ENCODE measurements around the gene UBR4. TPM values are rescaled to one million over a fixed set of nuclear protein-coding genes. Genes with fewer than 3 reads are reported as not detected.

Gene UBR4
- total and polyA plus RNA-seq, 2 of the 8 experiments (the other 6 are each of a cell fraction or from before 2014, with no cell fraction given) = 139 to 152 TPM

- Histone ChIP-seq H3K36me3 (ENCODE audit: control insufficient read depth in 2 of 4, insufficient read depth in 4 of 4, low read length in 3 of 4) (peaks cover 33 to 78% (median 65%) of the 10 kb centered on the region in 4 experiments), H3K27ac (ENCODE audit: low read depth, low read length) (no peak overlapping the region), H3K79me1 (ENCODE audit: low read depth, low read length) (no peaks in the 10 kb centered on the region), H2BK15ac (ENCODE audit: low read length) (no peak overlapping the region), H3K79me2 (ENCODE audit: control insufficient read depth in 1 of 2, insufficient read depth in 2 of 2, low read length in 2 of 2) (peaks cover 0 to 5% of the 10 kb centered on the region in 2 experiments; a peak in 1 of 4 replicates), H4K20me1 (replicated peaks in 1 of 2; ENCODE audit: control insufficient read depth in 1 of 2, insufficient read depth in 2 of 2, low read length in 2 of 2) (peaks cover 4 to 5% of the 10 kb centered on the region in 2 experiments), H3K4ac (replicated peaks; ENCODE audit: insufficient read length, low read depth, low read length) (no peak overlapping the region), H2BK12ac (ENCODE audit: low read depth, low read length) (no peak overlapping the region), H3K4me3 (ENCODE audit: extremely low read depth in 1 of 4, insufficient read depth in 2 of 4, low read depth in 3 of 4, low read length in 4 of 4) (no peak overlapping the region), H3K4me2 (ENCODE audit: insufficient read depth in 1 of 2, low read depth in 2 of 2, low read length in 2 of 2) (no peak overlapping the region), H3K23me2 (ENCODE audit: low read depth, low read length) (peaks cover 4% of the 10 kb centered on the region; the same call in 1 of the 2 replicates), H3K23ac (ENCODE audit: insufficient read length) (no peak overlapping the region), H4K91ac (replicated peaks; ENCODE audit: insufficient read length, low read length) (no peak overlapping the region), H3K27me3 (replicated peaks in 1 of 4; ENCODE audit: control insufficient read depth in 3 of 4, extremely low read depth in 1 of 4, insufficient read depth in 3 of 4, low read length in 3 of 4) (no peaks in the 10 kb centered on the region), H3K9me3 (ENCODE audit: insufficient read depth in 2 of 2, low read depth in 1 of 2, low read length in 1 of 2) (no peaks in the 10 kb centered on the region), H2AK5ac (ENCODE audit: low read depth, low read length) (no peak overlapping the region), H3K18ac (ENCODE audit: extremely low read depth, low read length) (no peak overlapping the region), H4K8ac (ENCODE audit: extremely low read depth, insufficient read depth, low read length) (no peak overlapping the region), H3K56ac (replicated peaks; ENCODE audit: insufficient read length, low read depth, low read length) (no peak overlapping the region), H3K14ac (ENCODE audit: insufficient read length) (no peak overlapping the region), H3K9ac (replicated peaks in 1 of 4; ENCODE audit: extremely low read depth in 1 of 4, low read depth in 3 of 4, low read length in 3 of 4) (no peak overlapping the region), H2BK5ac (ENCODE audit: low read depth, low read length) (no peak overlapping the region), H4K5ac (ENCODE audit: insufficient read length, low read depth, low read length) (no peak overlapping the region), H3K4me1 (replicated peaks in 1 of 4; ENCODE audit: control insufficient read depth in 3 of 4, insufficient read depth in 4 of 4, low read length in 3 of 4) (peaks cover 0 to 2% (median 0%) of the 10 kb centered on the region in 4 experiments; a peak in 1 of 7 replicates), H2AFZ (ENCODE audit: low read length) (no peak overlapping the region), H2BK20ac (ENCODE audit: low read length) (no peak overlapping the region), H2BK120ac (replicated peaks; ENCODE audit: low read depth, low read length) (no peak overlapping the region)
- no peak for DNase-seq (ENCODE audit: low read depth in 1 of 2, low spot score in 2 of 2)
- WGBS, 2 experiments (ENCODE audit: extremely low coverage in 1 of 2, insufficient coverage in 1 of 2, insufficient read length in 1 of 2, insufficient replicate concordance in 2 of 2, low coverage in 1 of 2, low lambda C conversion rate in 2 of 2, missing lambda C conversion rate in 1 of 2) = 96% methylated on average over 3 of the region's 3 CpGs; no CpG with 5 or more reads in 1 of the 2 experiments
- ChIA-PET CTCF (ENCODE audit: partially characterized antibody) (interaction anchor here (0.7 kb wide), 1 partner anchor 48 kb away, joined by 3 read pairs; no protein-coding TSS in a partner anchor), POLR2A (ENCODE audit: partially characterized antibody) (interaction anchor here (0.6 to 1.8 kb wide), 5 partner anchors 18 to 62 kb away, joined by 3 to 6 read pairs (median 4); partner anchors contain the start of genes EMC1 and MRTO4)
- TF ChIP-seq JUN (IDR thresholded peaks at IDR 0.05; ENCODE audit: low read depth, low read length) (no peak), MAFK (IDR thresholded peaks at IDR 0.05; ENCODE audit: low read depth, low read length) (no peak), SIX5 (IDR thresholded peaks at IDR 0.05; ENCODE audit: low read depth, low read length) (no peak), E2F6 (IDR thresholded peaks at IDR 0.05) (no peak), SUZ12 (IDR thresholded peaks at IDR 0.05; ENCODE audit: low read length) (no peak)
- FAIRE-seq = no peak
Observed at GRCh38 chr1:19193004-19193403, 17.1 kb downstream of the UBR4 start.
